Memory B cell (primary cell): ENCODE data around the gene CCDC12.
A peak's percentile ranks its signal among the peaks of the same experiment; 100 is the strongest.

Experiments used
- ATAC-seq: fragments of 150-1000 bp; cut with Tn5 transposase; 2 replicates; pipeline ENCODE4 v1.10.0; 2021; ENCODE audit warnings: low read depth, mild to moderate bottlenecking, moderate library complexity
- DNase-seq, 2 donors: peaks; one replicate each; pipeline ENCODE4 v3.0.0; 2022; ENCODE audit warnings: low spot score in 2 of 2
- H3K27ac Mint-ChIP-seq: one replicate; pipeline ENCODE4 v1.8.0; 2022; ENCODE audit warnings: mild to moderate bottlenecking, moderate library complexity, mixed read lengths
- H3K27me3 Mint-ChIP-seq: one replicate; pipeline ENCODE4 v1.8.0; 2022; ENCODE audit warnings: mixed read lengths
- H3K36me3 Mint-ChIP-seq: one replicate; pipeline ENCODE4 v1.8.0; 2022; ENCODE audit warnings: mild to moderate bottlenecking, mixed read lengths
- H3K4me1 Mint-ChIP-seq: one replicate; pipeline ENCODE4 v1.8.0; 2022; ENCODE audit warnings: mixed read lengths
- H3K4me3 Mint-ChIP-seq: one replicate; pipeline ENCODE4 v1.8.0; 2022; ENCODE audit warnings: mild to moderate bottlenecking, moderate library complexity, mixed read lengths
- H3K9me3 Mint-ChIP-seq: one replicate; pipeline ENCODE4 v1.8.0; 2022; ENCODE audit warnings: mixed read lengths

CCDC12 gene

GRCh38 chr3:46892285-46893145 lies 84.0 kb downstream of the CCDC12 start:
- Mint-ChIP-seq H3K4me3 (peak overlapping the region; percentile 70), H3K9me3 (no peaks in the 10 kb centered on the region), H3K27me3 (peaks cover 28% of the 10 kb centered on the region), H3K27ac (no peak overlapping the region), H3K4me1 (peaks cover 14% of the 10 kb centered on the region), H3K36me3 (peaks cover 1% of the 10 kb centered on the region)
- DNase-seq = no peak
- ATAC-seq = peak; percentile 40

DNA sequence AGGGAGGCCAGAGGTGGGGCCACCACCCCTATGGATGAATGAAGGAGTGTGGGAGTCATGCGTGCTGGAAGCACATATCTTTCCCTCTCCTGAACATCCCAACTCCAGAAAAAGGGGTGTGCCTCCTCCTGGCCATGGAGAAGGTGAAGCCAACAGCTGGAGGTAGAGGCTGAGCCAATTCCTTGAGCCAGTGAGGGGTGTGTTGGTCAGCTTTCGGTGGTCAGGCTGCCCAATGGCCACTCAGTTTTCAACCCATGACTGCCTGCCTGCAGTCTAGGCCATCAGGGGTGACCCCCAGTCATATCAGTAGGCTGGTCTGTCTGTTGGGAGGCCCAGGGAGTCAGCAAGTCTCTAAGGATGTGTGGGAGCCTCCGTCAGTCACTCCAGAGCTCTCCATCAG lies 85.4 kb downstream of the CCDC12 start:
- no peaks in the 10 kb centered on the region for H3K9me3 Mint-ChIP-seq
- H3K36me3 Mint-ChIP-seq = peaks cover 1% of the 10 kb centered on the region
- H3K4me3 Mint-ChIP-seq = peak overlapping the region; percentile 31
- H3K27ac Mint-ChIP-seq = no peak overlapping the region
- peaks cover 26% of the 10 kb centered on the region for H3K27me3 Mint-ChIP-seq
- H3K4me1 Mint-ChIP-seq = peaks cover 13% of the 10 kb centered on the region
- ATAC-seq (no peak), DNase-seq (no peak)

GRCh38 chr3:46890132-46890531 lies 86.4 kb downstream of the CCDC12 start:
- no peak overlapping the region for H3K27ac Mint-ChIP-seq
- H3K4me3 Mint-ChIP-seq = no peak overlapping the region
- H3K27me3 Mint-ChIP-seq = peaks cover 24% of the 10 kb centered on the region
- no peaks in the 10 kb centered on the region for H3K9me3 Mint-ChIP-seq
- peaks cover 11% of the 10 kb centered on the region for H3K4me1 Mint-ChIP-seq
- ATAC-seq = no peak
- no peaks in the 10 kb centered on the region for H3K36me3 Mint-ChIP-seq
- DNase-seq = no peak

DNA sequence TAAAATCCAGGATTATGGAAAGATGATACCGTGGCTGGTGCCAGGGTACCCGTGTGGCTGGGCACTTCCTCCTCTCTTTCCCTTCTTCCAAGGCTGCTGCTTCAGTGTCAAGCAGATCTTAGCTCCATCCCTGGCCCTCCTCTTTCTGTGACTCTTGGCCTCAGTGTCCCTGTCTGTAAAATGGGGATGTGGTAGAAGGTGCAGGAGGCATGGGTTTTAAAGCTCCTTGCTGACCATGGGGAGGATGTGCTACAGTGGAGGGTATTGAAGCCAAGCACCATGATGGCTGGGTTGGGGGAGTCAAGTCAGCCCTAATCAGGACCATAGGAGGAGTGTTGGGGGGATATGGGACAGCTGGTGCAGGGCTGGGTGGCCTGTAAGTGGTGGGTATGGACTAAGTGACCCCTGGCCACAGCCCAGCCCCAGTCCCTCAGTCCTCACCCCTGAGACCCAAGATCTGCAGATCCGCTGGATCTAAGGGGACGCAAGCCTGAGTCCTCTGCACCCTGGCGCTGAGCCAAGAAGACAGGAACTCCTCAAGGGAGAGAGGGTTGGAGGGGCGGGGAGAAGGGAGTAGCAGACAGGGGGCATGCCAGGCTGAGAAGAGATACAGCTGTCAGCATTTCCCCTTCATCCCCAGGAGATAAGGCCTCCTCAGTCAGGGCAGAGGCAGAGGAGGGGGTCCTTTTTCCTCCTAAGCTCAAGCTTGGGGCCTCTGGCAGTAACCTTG lies 87.0 kb downstream of the CCDC12 start:
- Mint-ChIP-seq H3K9me3 (no peaks in the 10 kb centered on the region), H3K4me3 (no peak overlapping the region), H3K36me3 (no peaks in the 10 kb centered on the region), H3K27ac (no peak overlapping the region), H3K4me1 (peaks cover 11% of the 10 kb centered on the region), H3K27me3 (peaks cover 28% of the 10 kb centered on the region)
- ATAC-seq (no peak), DNase-seq (no peak)

GRCh38 chr3:46888705-46889104 lies 87.8 kb downstream of the CCDC12 start:
- Mint-ChIP-seq H3K36me3 (no peaks in the 10 kb centered on the region), H3K4me1 (peaks cover 12% of the 10 kb centered on the region), H3K27ac (no peak overlapping the region), H3K27me3 (peaks cover 32% of the 10 kb centered on the region), H3K9me3 (no peaks in the 10 kb centered on the region), H3K4me3 (no peak overlapping the region)
- ATAC-seq (no peak), DNase-seq (no peak)

DNA sequence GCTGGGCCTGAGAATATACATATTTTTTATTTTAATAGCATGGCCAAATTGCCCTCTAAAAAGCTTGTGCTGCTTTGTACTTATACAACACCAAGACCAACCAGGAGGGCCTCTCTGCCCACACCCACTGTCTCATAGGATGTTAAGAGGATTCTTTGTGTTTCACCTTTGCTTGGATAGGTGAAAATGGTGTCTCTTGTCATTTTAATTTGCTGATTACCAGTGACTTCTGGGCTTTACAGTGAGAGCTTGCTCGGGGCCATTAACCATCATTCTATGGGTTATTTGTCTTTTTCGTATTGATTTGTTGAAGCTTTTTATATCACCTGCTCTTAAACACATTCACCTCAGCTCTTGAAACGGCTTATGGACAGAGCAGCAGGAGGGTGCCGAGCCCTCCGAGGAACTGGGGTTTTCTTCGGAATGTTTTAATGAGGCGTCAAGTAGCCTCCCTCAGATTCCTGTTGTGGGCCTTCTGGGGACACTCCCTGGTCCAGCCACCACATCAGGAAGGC lies 88.5 kb downstream of the CCDC12 start:
- Mint-ChIP-seq H3K4me1 (peaks cover 11% of the 10 kb centered on the region), H3K27ac (no peak overlapping the region), H3K36me3 (no peaks in the 10 kb centered on the region), H3K4me3 (no peak overlapping the region), H3K9me3 (no peaks in the 10 kb centered on the region), H3K27me3 (peaks cover 34% of the 10 kb centered on the region)
- ATAC-seq (no peak), DNase-seq (no peak)

GRCh38 chr3:46885612-46886011 lies 90.9 kb downstream of the CCDC12 start:
- no peak for ATAC-seq
- peaks cover 26% of the 10 kb centered on the region for H3K27me3 Mint-ChIP-seq
- H3K4me3 Mint-ChIP-seq = no peak overlapping the region

GRCh38 chr3:46884929-46885328 lies 91.6 kb downstream of the CCDC12 start:
- no peak for ATAC-seq
- peaks cover 31% of the 10 kb centered on the region for H3K27me3 Mint-ChIP-seq
- H3K9me3 Mint-ChIP-seq = no peaks in the 10 kb centered on the region
- H3K36me3 Mint-ChIP-seq = no peaks in the 10 kb centered on the region
- H3K27ac Mint-ChIP-seq = no peak overlapping the region
- no peak for DNase-seq
- peaks cover 6% of the 10 kb centered on the region for H3K4me1 Mint-ChIP-seq
- H3K4me3 Mint-ChIP-seq = no peak overlapping the region

More at GRCh38 chr3:46885612-46886011, 90.9 kb downstream of the CCDC12 start:
- Mint-ChIP-seq H3K27ac (no peak overlapping the region), H3K9me3 (no peaks in the 10 kb centered on the region), H3K36me3 (no peaks in the 10 kb centered on the region), H3K4me1 (peaks cover 6% of the 10 kb centered on the region)
- no peak for DNase-seq

GRCh38 chr3:46884427-46884826 lies 92.1 kb downstream of the CCDC12 start:
- H3K27me3 Mint-ChIP-seq = peaks cover 29% of the 10 kb centered on the region
- no peak for ATAC-seq

GRCh38 chr3:46883830-46884185 lies 92.7 kb downstream of the CCDC12 start:
- DNase-seq = no peak
- no peak overlapping the region for H3K27ac Mint-ChIP-seq
- H3K36me3 Mint-ChIP-seq = no peaks in the 10 kb centered on the region
- peaks cover 6% of the 10 kb centered on the region for H3K4me1 Mint-ChIP-seq
- peaks cover 31% of the 10 kb centered on the region for H3K27me3 Mint-ChIP-seq
- peak overlapping the region; percentile 73 for H3K4me3 Mint-ChIP-seq
- ATAC-seq = no peak
- H3K9me3 Mint-ChIP-seq = no peaks in the 10 kb centered on the region

More at GRCh38 chr3:46884427-46884826, 92.1 kb downstream of the CCDC12 start:
- H3K27ac Mint-ChIP-seq = no peak overlapping the region
- peaks cover 6% of the 10 kb centered on the region for H3K4me1 Mint-ChIP-seq
- no peaks in the 10 kb centered on the region for H3K9me3 Mint-ChIP-seq
- H3K4me3 Mint-ChIP-seq = no peak overlapping the region
- no peaks in the 10 kb centered on the region for H3K36me3 Mint-ChIP-seq
- no peak for DNase-seq

GRCh38 chr3:46883054-46883829 lies 93.3 kb downstream of the CCDC12 start:
- ATAC-seq (peak; percentile 58), DNase-seq (no peak)
- peaks cover 6% of the 10 kb centered on the region for H3K4me1 Mint-ChIP-seq
- H3K27ac Mint-ChIP-seq = no peak overlapping the region
- H3K36me3 Mint-ChIP-seq = no peaks in the 10 kb centered on the region
- peak overlapping the region; percentile 77 for H3K4me3 Mint-ChIP-seq
- H3K27me3 Mint-ChIP-seq = peaks cover 31% of the 10 kb centered on the region
- H3K9me3 Mint-ChIP-seq = no peaks in the 10 kb centered on the region

DNA sequence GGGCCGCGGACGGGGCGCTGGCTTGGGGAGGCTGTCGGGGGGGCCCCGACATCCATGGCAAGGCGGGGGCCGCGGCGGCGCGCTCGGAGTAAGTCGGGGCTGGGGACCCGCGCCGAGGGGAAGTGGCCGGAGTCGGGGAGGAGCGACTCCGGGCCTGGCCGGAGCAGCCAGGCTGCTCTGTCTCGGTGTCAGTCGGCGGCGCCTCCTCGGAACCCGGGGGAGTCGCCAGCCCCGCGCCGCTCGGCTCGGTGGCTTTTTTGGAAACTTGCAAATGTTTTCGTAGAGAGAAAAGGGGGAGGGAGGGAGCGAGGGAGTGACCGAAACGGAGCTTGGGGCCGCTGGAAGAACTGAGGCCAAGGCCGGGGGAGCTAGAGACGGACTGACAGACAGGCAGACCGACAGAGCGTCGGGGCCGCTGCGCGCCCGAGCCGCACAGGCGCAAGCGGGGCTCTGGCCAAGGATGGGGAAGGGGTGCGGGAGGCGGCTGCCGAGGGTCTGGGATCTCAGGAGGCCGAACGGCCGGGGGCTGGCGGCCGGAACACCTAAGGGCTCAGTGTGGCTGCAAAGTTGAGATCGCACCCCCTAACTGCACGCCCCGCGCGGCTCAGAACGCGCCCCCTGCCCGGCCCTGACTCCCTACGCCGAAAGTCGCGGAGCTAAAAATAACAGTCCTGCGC lies 94.0 kb downstream of the CCDC12 start:
- H3K27me3 Mint-ChIP-seq = peaks cover 31% of the 10 kb centered on the region
- H3K27ac Mint-ChIP-seq = no peak overlapping the region
- H3K4me1 Mint-ChIP-seq = peaks cover 6% of the 10 kb centered on the region
- peak overlapping the region; percentile 77 for H3K4me3 Mint-ChIP-seq
- ATAC-seq = peak; percentile 20
- no peak for DNase-seq
- H3K36me3 Mint-ChIP-seq = no peaks in the 10 kb centered on the region
- no peaks in the 10 kb centered on the region for H3K9me3 Mint-ChIP-seq

DNA sequence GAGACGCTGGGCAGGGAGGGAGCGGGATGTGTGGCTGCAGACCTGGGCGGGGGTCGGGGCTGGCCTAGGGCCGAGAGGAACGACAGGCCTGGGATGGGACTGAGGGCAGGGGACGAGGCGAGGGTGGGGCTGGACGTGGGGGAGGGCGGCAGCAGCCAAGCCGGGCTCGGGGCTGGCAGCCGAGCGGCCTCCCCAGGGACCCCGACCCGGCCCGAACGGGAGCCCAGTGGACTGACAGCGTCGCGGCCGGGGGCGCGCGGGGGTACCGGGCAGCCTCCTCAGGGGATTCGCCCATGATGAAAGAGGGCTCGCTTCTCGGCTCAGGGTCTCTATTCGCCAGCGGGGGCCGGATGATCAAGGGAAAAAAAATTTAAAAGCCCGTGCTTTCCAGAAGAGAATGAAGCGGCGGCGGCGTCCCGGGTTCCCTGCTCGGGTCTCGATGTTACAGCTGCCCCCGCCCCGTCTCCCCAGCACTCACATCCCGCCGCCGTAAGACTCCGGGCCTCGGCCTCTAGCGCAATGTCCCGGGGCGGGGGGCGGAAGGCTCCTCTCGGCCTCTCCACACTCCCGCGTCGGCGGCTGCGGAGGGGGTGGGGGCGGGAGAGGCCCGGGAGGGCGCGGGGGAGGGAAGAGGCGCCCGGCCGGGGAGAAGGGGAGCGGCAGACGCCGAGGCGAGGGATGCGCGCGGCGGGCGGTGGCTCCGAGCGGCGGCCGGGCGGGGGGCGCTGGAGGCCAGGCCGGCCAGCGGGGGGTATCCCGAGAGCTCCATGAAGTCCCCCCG lies 94.8 kb downstream of the CCDC12 start:
- H3K4me1 Mint-ChIP-seq = peaks cover 6% of the 10 kb centered on the region
- H3K36me3 Mint-ChIP-seq = no peaks in the 10 kb centered on the region
- peak; percentile 42 for ATAC-seq
- H3K9me3 Mint-ChIP-seq = no peaks in the 10 kb centered on the region
- H3K27me3 Mint-ChIP-seq = peaks cover 31% of the 10 kb centered on the region
- DNase-seq = no peak
- no peak overlapping the region for H3K27ac Mint-ChIP-seq
- peak overlapping the region; percentile 83 for H3K4me3 Mint-ChIP-seq
